SU-DHL-6 (cell line): ENCODE measurements around the gene PDLIM4.

Source experiments
- EZH2phosphoT487 ChIP-seq: fragments of 200-600 bp; sonication (generic), shearing (Covaris generic); conservative IDR thresholded peaks from 2 replicates; pipeline ENCODE4 v1.6.1; 2018; ENCODE audit warnings: mild to moderate bottlenecking, antibody characterized with exemption, low read length, moderate library complexity, mixed read lengths
- TF ChIP-seq, protein P1 (sequence below): fragments of 200-600 bp; sonication (generic); IDR thresholded peaks from one replicate; pipeline ENCODE4 v1.5.1; 2017; ENCODE audit warnings: antibody characterized with exemption, mild to moderate bottlenecking, low read length, moderate library complexity; ENCODE audit not compliant: insufficient read depth, poor library complexity, severe bottlenecking

DNA sequence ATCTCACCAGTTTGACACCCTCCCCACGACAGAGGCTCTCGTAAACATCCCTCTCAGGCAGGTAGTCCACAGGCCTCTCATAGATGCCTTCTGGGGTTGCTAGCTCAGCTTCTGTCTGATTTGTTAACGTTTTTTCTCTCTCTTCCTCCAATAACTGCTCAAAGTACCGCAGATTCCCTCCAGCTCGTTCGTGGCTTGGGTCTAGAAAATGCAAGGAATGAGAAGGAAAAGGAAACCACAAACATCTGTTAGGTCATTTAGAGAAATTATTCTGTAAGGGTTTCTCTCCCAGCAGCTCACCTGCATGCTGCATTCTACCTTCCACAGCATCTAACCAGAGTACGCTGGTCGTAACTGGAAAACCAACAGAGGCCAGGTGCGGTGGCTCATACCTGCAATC lies 48.4 kb upstream of the PDLIM4 start:
- TF ChIP-seq, protein P1, sequence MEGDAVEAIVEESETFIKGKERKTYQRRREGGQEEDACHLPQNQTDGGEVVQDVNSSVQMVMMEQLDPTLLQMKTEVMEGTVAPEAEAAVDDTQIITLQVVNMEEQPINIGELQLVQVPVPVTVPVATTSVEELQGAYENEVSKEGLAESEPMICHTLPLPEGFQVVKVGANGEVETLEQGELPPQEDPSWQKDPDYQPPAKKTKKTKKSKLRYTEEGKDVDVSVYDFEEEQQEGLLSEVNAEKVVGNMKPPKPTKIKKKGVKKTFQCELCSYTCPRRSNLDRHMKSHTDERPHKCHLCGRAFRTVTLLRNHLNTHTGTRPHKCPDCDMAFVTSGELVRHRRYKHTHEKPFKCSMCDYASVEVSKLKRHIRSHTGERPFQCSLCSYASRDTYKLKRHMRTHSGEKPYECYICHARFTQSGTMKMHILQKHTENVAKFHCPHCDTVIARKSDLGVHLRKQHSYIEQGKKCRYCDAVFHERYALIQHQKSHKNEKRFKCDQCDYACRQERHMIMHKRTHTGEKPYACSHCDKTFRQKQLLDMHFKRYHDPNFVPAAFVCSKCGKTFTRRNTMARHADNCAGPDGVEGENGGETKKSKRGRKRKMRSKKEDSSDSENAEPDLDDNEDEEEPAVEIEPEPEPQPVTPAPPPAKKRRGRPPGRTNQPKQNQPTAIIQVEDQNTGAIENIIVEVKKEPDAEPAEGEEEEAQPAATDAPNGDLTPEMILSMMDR = no peak
- no peak for TF ChIP-seq EZH2phosphoT487
